Measurements from ENCODE around the gene CCR9.

GRCh38 chr3:45873638-45874037 lies 12.7 kb upstream of the CCR9 start:
- no peak for TF ChIP-seq CTCF (IDR thresholded peaks at IDR 0.05)
- no peak for TF ChIP-seq POLR2A (IDR thresholded peaks at IDR 0.05)

All from testis (tissue), 2 donors.